ENCODE data around the gene AQP1. TPM values are rescaled to one million over a fixed set of nuclear protein-coding genes. Genes with fewer than 3 reads are reported as not detected.

The AQP1 gene
- total and polyA plus RNA-seq, 2 donors (not counting 1 experiment from before 2014, with no cell fraction given) = not detected

GRCh38 chr7:30941582-30942323 lies 30.1 kb downstream of the AQP1 start:
- Histone ChIP-seq H3K27ac (ENCODE audit: low read length in 2 of 2) (no peak overlapping the region), H3K9ac (ENCODE audit: low read length) (no peak overlapping the region), H4K20me1 (ENCODE audit: control insufficient read depth, insufficient read depth, low read length, poor library complexity, severe bottlenecking) (no peaks in the 10 kb centered on the region), H2AFZ (ENCODE audit: insufficient read depth, low read depth, low read length, poor library complexity, severe bottlenecking) (no peak overlapping the region), H3K36me3 (replicated peaks in 1 of 2; ENCODE audit: control extremely low read depth in 1 of 2, control insufficient read depth in 1 of 2, extremely low read depth in 1 of 2, insufficient read depth in 2 of 2, low read length in 1 of 2) (no peaks in the 10 kb centered on the region), H3K79me2 (ENCODE audit: control insufficient read depth, insufficient read depth, low read length) (no peaks in the 10 kb centered on the region), H3K4me1 (ENCODE audit: control insufficient read depth in 2 of 2, insufficient read depth in 2 of 2, low read length in 2 of 2) (peaks cover 0 to 3% of the 10 kb centered on the region in 2 donors), H3K27me3 (replicated peaks in 1 of 4; ENCODE audit: control extremely low read depth in 1 of 4, control insufficient read depth in 3 of 4, insufficient read depth in 4 of 4, low read length in 3 of 4) (peaks cover 0 to 10% (median 2%) of the 10 kb centered on the region in 4 experiments), H3K4me2 (replicated peaks; ENCODE audit: low read depth, low read length, poor library complexity, severe bottlenecking) (no peak overlapping the region), H3K9me3 (ENCODE audit: control extremely low read depth in 1 of 3, control insufficient read depth in 2 of 3, insufficient read depth in 1 of 3, low read length in 2 of 3) (peaks cover 4 to 10% (median 6%) of the 10 kb centered on the region in 3 donors), H3K4me3 (ENCODE audit: control extremely low read depth in 1 of 5, extremely low read depth in 1 of 5, insufficient read depth in 1 of 5, low read depth in 2 of 5, low read length in 4 of 5) (no peak overlapping the region)
- no peaks in the 10 kb centered on the region for H3K4me1 Mint-ChIP-seq
- no peak overlapping the region for H3K27ac Mint-ChIP-seq
- no CpG with 5 or more reads among the region's 8 CpGs for WGBS (ENCODE audit: insufficient coverage)
- DNase-seq (no peak), ATAC-seq (ENCODE audit: low read depth) (no peak)
- H3K9me3 Mint-ChIP-seq (ENCODE audit: insufficient read depth) = peaks cover 5% of the 10 kb centered on the region
- ChIA-PET POLR2A (no interaction called here), CTCF (no interaction called here)
- TF ChIP-seq EZH2 (IDR thresholded peaks at IDR 0.05; ENCODE audit: borderline replicate concordance, insufficient read depth, low read depth, low read length, poor library complexity, severe bottlenecking) = no peak
- TF ChIP-seq, protein P1, sequence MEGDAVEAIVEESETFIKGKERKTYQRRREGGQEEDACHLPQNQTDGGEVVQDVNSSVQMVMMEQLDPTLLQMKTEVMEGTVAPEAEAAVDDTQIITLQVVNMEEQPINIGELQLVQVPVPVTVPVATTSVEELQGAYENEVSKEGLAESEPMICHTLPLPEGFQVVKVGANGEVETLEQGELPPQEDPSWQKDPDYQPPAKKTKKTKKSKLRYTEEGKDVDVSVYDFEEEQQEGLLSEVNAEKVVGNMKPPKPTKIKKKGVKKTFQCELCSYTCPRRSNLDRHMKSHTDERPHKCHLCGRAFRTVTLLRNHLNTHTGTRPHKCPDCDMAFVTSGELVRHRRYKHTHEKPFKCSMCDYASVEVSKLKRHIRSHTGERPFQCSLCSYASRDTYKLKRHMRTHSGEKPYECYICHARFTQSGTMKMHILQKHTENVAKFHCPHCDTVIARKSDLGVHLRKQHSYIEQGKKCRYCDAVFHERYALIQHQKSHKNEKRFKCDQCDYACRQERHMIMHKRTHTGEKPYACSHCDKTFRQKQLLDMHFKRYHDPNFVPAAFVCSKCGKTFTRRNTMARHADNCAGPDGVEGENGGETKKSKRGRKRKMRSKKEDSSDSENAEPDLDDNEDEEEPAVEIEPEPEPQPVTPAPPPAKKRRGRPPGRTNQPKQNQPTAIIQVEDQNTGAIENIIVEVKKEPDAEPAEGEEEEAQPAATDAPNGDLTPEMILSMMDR (IDR thresholded peaks at IDR 0.05) = no peak
- intact Hi-C loops (cut with micrococcal nuclease) = no loop called here
- H3K4me3 Mint-ChIP-seq = no peak overlapping the region
- H3K27me3 Mint-ChIP-seq = peaks cover 27% of the 10 kb centered on the region

- Histone ChIP-seq H3K4me2 (replicated peaks; ENCODE audit: low read depth, low read length, poor library complexity, severe bottlenecking) (no peak overlapping the region), H3K4me3 (ENCODE audit: control extremely low read depth in 1 of 5, extremely low read depth in 1 of 5, insufficient read depth in 1 of 5, low read depth in 2 of 5, low read length in 4 of 5) (no peak overlapping the region), H3K4me1 (ENCODE audit: control insufficient read depth in 2 of 2, insufficient read depth in 2 of 2, low read length in 2 of 2) (no peaks in the 10 kb centered on the region), H3K27me3 (replicated peaks in 1 of 4; ENCODE audit: control extremely low read depth in 1 of 4, control insufficient read depth in 3 of 4, insufficient read depth in 4 of 4, low read length in 3 of 4) (peaks cover 0 to 4% (median 0%) of the 10 kb centered on the region in 4 experiments), H2AFZ (ENCODE audit: insufficient read depth, low read depth, low read length, poor library complexity, severe bottlenecking) (no peak overlapping the region), H3K79me2 (ENCODE audit: control insufficient read depth, insufficient read depth, low read length) (no peaks in the 10 kb centered on the region), H3K27ac (ENCODE audit: low read length in 2 of 2) (no peak overlapping the region), H3K9me3 (ENCODE audit: control extremely low read depth in 1 of 3, control insufficient read depth in 2 of 3, insufficient read depth in 1 of 3, low read length in 2 of 3) (peaks cover 3 to 7% (median 3%) of the 10 kb centered on the region in 3 donors), H3K36me3 (replicated peaks in 1 of 2; ENCODE audit: control extremely low read depth in 1 of 2, control insufficient read depth in 1 of 2, extremely low read depth in 1 of 2, insufficient read depth in 2 of 2, low read length in 1 of 2) (no peaks in the 10 kb centered on the region), H4K20me1 (ENCODE audit: control insufficient read depth, insufficient read depth, low read length, poor library complexity, severe bottlenecking) (no peaks in the 10 kb centered on the region), H3K9ac (ENCODE audit: low read length) (no peak overlapping the region)
- Mint-ChIP-seq H3K4me1 (no peaks in the 10 kb centered on the region), H3K9me3 (ENCODE audit: insufficient read depth) (peaks cover 4% of the 10 kb centered on the region), H3K4me3 (no peak overlapping the region), H3K27me3 (peaks cover 30% of the 10 kb centered on the region), H3K27ac (no peak overlapping the region)
- no peak for TF ChIP-seq EZH2 (IDR thresholded peaks at IDR 0.05; ENCODE audit: borderline replicate concordance, insufficient read depth, low read depth, low read length, poor library complexity, severe bottlenecking)
- ChIA-PET POLR2A (no interaction called here), CTCF (no interaction called here)
- intact Hi-C loops (cut with micrococcal nuclease) = no loop called here
- DNase-seq (no peak), ATAC-seq (ENCODE audit: low read depth) (no peak)
Measured at GRCh38 chr7:30950197-30950596, 38.5 kb downstream of the AQP1 start.
